ENCODE results near the gene ISG15. TPM values are rescaled to one million over a fixed set of nuclear protein-coding genes. Genes with fewer than 3 reads are reported as not detected.
A peak's percentile ranks its signal among the peaks of the same experiment; 100 is the strongest.

ISG15 gene
- total and polyA plus RNA-seq, 2 of the 13 experiments (the other 11 are each of a cell fraction or from before 2014, with no cell fraction given), result 42.1 to 54.9 TPM

DNA sequence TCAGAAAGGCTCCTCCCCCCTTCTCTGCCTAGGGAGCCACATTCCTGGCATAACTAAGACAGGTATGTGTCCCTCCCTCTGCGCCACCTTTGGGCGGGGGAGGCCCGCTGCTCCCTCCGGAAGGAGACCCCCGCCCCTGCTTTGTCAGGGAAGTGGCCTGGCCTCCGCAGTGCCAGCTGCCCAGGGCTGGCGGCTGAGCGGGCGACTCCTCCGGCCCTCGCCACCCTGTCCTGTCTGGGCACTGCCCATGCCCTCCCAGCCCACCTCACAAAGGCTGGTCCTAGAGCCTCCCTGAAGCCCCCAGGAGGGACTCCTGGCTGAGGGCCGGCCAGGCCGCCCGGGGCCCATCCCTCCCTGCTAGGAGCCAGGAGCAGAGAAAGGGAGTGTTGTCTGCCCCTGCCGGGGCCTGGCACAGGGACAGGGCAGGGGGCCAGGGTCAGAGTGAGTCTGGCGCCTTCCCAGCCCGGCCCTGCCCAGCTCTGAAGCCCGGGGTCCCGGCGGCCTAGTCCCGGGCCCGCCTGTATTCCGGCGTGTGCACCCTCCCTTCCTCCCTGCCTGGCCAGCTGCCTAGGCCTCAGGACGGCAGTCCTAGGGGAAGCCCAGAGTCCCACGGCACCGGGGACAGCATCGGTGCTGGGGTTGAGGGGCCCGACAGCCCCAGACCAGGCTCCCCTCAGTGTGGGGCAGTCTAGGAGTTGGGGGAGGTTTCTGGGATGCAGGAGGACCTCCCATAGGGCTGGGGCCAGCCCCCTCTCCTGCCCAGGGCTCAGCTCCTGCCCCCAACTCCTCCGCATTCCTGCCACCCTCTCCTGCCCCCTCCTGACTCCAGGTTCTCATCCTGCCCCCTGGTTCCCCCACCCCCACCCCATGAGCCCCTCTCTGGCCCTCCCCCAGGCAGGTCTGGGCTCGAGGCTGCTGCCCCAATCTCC, 11.7 kb downstream of the ISG15 start:
- Histone ChIP-seq H3K4me2 (ENCODE audit: low read depth, low read length) (peak overlapping the region; percentile 27; the same call in 1 of the 2 replicates), H3K9ac (ENCODE audit: insufficient read depth, low read depth, low read length) (no peak overlapping the region), H3K36me3 (replicated peaks in 1 of 2; ENCODE audit: control insufficient read depth in 1 of 2, insufficient read depth in 2 of 2, low read length in 2 of 2) (peaks cover 4 to 20% of the 10 kb centered on the region in 2 experiments; a peak in 4 of 5 replicates), H3K4me3 (replicated peaks in 1 of 3; ENCODE audit: insufficient read depth in 1 of 3, low read depth in 2 of 3, low read length in 3 of 3) (no peak overlapping the region), H4K20me1 (ENCODE audit: insufficient read depth, low read length) (peaks cover 31% of the 10 kb centered on the region; the same call in 1 of the 2 replicates), H3K27ac (ENCODE audit: extremely low read length, insufficient read depth, low read length) (no peak overlapping the region), H3K9me3 (ENCODE audit: low read length) (no peaks in the 10 kb centered on the region), H2AFZ (ENCODE audit: low read length) (no peak overlapping the region), H3K79me2 (ENCODE audit: insufficient read depth, low read length) (peaks cover 23% of the 10 kb centered on the region), H3K27me3 (ENCODE audit: control insufficient read depth in 1 of 2, insufficient read depth in 2 of 2, low read length in 2 of 2) (no peaks in the 10 kb centered on the region), H3K4me1 (ENCODE audit: insufficient read depth, low read length) (peaks cover 50% of the 10 kb centered on the region)
- FAIRE-seq (no peak), ATAC-seq (no peak; the same call in 2 of the 3 replicates), DNase-seq (ENCODE audit: low spot score) (peak; percentile 56)
- WGBS (ENCODE audit: low lambda C conversion rate), result 90% methylated on average over 25 of the region's 31 CpGs
- CTCF ChIA-PET (ENCODE audit: low intra/inter-chr PET ratio, low total read pairs), result no interaction called here
- in situ Hi-C loops (cut with HindIII; ENCODE audit: extremely low pct_ligation_motif_present, low pct_unique_long_range_greater_than_20kb), result loop anchor here (5.0 kb wide), 1 partner anchor 32 kb away; no protein-coding TSS in a partner anchor
- intact Hi-C loops (cut with micrococcal nuclease; ENCODE audit: unreplicated experiment), result no loop called here
- BruUV-seq (replicated peaks), result no TSS peak
- POLR2A ChIA-PET, result interaction anchor here (0.8 to 1.6 kb wide), 4 partner anchors 11 to 39 kb away, joined by 3 to 5 read pairs (median 3); no protein-coding TSS in a partner anchor
- TF ChIP-seq HNRNPL (IDR thresholded peaks at IDR 0.05; ENCODE audit: low read depth, low read length) (peak; percentile 93), ZBTB7A (CRISPR knock-in tag; IDR thresholded peaks at IDR 0.05) (peak; percentile 80; the same call in 1 of the 2 replicates), HOXA3 (CRISPR knock-in tag; IDR thresholded peaks at IDR 0.05) (peak; percentile 38), SMAD9 (CRISPR knock-in tag; IDR thresholded peaks at IDR 0.05) (no peak), JUND (CRISPR knock-in tag; IDR thresholded peaks at IDR 0.05) (0 out of 2 replicates have a peak, but pooled peaks have one; percentile 31), FOSL2 (CRISPR knock-in tag; IDR thresholded peaks at IDR 0.05) (peak; percentile 78), ZBTB33 (CRISPR knock-in tag; IDR thresholded peaks at IDR 0.05) (peak; percentile 85), TEAD3 (CRISPR knock-in tag; optimal IDR thresholded peaks at IDR 0.05; ENCODE audit: borderline replicate concordance) (peak; percentile 99), SP5 (CRISPR knock-in tag; IDR thresholded peaks at IDR 0.05; ENCODE audit: borderline replicate concordance, low read depth) (peak; percentile 68; the same call in 1 of the 2 replicates), PATZ1 (CRISPR knock-in tag; IDR thresholded peaks at IDR 0.05) (peak; percentile 60; the same call in 1 of the 2 replicates), AGO2 (optimal IDR thresholded peaks at IDR 0.05; ENCODE audit: low read depth, low read length) (peak; percentile 79)
- TF ChIP-seq, protein P1, sequence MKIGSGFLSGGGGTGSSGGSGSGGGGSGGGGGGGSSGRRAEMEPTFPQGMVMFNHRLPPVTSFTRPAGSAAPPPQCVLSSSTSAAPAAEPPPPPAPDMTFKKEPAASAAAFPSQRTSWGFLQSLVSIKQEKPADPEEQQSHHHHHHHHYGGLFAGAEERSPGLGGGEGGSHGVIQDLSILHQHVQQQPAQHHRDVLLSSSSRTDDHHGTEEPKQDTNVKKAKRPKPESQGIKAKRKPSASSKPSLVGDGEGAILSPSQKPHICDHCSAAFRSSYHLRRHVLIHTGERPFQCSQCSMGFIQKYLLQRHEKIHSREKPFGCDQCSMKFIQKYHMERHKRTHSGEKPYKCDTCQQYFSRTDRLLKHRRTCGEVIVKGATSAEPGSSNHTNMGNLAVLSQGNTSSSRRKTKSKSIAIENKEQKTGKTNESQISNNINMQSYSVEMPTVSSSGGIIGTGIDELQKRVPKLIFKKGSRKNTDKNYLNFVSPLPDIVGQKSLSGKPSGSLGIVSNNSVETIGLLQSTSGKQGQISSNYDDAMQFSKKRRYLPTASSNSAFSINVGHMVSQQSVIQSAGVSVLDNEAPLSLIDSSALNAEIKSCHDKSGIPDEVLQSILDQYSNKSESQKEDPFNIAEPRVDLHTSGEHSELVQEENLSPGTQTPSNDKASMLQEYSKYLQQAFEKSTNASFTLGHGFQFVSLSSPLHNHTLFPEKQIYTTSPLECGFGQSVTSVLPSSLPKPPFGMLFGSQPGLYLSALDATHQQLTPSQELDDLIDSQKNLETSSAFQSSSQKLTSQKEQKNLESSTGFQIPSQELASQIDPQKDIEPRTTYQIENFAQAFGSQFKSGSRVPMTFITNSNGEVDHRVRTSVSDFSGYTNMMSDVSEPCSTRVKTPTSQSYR (CRISPR knock-in tag; IDR thresholded peaks at IDR 0.05; ENCODE audit: borderline replicate concordance), result peak; percentile 80

Measured in HepG2 (cell line).